ENCODE results near the gene TMSB15C. TPM values are rescaled to one million over a fixed set of nuclear protein-coding genes. Genes with fewer than 3 reads are reported as not detected.
"Not testable (repeated sequence)": the region's sequence is repeated elsewhere in the genome, so short reads cannot be mapped to it uniquely, and the experiment has no call there.

The TMSB15C gene
- total RNA-seq, 2 donors from 2014 or later: 2.8 to 4.5 TPM

DNA sequence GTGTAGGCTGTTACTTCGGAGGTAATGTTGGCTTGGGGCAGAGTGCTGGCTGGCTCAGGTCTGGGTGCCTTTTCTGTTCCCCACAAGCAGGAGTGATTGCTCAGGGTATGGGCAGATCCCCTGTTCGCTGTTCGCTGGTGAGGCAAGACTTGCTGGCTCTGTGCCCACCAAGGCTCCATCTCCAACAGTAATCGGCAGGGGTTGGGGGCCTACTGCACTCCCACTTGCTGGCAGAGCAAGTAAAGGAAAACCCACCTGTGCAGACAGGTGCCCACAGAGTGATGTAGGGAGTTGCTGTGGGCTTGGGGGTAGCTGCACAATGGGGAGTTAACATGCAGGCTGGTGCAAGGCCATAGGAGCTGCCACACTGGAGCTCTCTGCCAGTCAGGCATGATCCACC, 8.0 kb upstream of the TMSB15C start:
- Mint-ChIP-seq H3K27ac (no peak overlapping the region), H3K36me3 (no peaks in the 10 kb centered on the region), H3K9me3 (no peaks in the 10 kb centered on the region)
- DNase-seq (ENCODE audit: low spot score in 2 of 2): no peak
- ATAC-seq: no peak

DNA sequence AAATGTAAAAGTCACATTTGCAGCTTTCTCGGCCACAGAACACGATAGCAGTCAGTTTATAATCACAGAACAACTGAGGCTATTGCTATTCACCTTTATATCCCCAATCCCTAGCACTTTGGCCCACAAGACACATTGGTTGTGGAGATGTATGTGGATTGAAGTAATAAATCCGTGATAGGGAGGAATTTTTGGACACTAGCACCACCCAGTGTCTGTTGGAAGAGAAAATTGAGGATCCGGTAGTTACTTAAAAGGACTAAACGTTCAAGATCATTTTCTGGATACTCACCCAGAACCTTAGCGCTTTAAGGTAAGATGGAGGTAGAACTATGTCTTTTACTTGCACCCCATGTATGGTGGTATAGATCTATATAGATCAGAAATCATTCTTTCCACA, 1.8 kb upstream of the TMSB15C start:
- DNase-seq (ENCODE audit: low spot score in 2 of 2); H3K27ac Mint-ChIP-seq; H3K9me3 Mint-ChIP-seq; H3K36me3 Mint-ChIP-seq; ATAC-seq: not testable (repeated sequence)

DNA sequence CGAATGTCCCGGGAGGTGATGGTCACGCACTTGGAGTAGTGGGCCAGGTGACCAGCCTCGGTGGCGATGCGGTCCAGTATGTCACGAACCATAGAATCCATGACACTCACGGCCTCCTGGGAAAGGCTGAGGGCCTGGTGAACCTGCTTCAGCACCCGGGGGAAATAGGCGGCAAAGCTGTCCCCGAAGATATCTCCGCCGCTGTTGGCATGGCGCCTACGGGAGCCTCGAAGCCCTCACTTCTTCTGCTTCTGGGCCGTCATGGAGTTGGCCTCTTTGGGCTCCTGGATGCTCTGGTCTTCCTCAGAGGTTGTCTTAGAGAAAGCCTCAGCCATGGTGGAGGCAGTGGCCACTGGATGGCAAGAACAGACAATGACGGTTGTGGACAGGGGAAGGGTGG, 13.4 kb downstream of the TMSB15C start:
- DNase-seq (ENCODE audit: low spot score in 2 of 2); ATAC-seq; H3K36me3 Mint-ChIP-seq; H3K9me3 Mint-ChIP-seq; H3K27ac Mint-ChIP-seq: not testable (repeated sequence)

DNA sequence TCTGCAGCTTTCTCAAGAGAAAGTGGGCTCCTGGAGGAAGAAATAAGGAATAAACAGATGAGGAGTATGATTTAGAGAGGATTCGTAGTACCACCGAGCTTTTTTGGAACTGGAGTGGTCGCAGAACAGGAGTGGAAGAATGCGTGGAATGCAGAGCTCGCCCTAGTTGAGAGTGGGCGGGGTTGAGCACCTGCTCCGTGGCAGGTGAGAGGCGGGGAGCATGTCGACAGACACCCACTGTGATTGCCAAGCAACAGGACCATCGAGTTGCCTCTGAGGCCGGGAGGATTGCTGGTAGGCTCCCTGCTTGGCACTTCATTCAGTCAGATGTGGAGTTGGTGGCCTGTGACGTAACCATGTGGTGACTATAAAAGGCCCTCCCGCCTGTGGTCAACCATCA, 21.1 kb downstream of the TMSB15C start:
- ATAC-seq; H3K9me3 Mint-ChIP-seq; DNase-seq (ENCODE audit: low spot score in 2 of 2); H3K27ac Mint-ChIP-seq; H3K36me3 Mint-ChIP-seq: not testable (repeated sequence)

DNA sequence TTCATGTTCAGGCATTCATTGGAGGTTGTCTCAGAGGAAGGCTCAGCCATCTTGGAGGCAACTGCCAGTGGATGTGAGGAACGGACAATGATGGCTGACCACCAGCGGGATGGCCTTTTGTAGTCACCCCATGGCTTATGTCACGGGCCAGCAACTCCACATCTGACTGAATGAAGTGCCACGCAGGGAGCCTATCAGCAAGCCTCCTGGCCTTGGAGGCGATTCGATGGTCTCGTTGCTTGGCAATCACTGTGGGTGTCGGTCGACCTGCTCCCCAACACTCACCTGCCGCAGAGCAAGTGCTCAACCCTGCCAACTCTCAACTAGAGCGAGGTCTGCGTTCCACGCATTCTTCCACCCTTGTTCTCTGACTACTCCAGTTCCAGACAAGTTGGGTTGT, 28.9 kb downstream of the TMSB15C start:
- Mint-ChIP-seq H3K27ac (no peak overlapping the region), H3K9me3 (no peaks in the 10 kb centered on the region), H3K36me3 (no peaks in the 10 kb centered on the region)
- no peak for DNase-seq (ENCODE audit: low spot score in 2 of 2)
- ATAC-seq: no peak

DNA sequence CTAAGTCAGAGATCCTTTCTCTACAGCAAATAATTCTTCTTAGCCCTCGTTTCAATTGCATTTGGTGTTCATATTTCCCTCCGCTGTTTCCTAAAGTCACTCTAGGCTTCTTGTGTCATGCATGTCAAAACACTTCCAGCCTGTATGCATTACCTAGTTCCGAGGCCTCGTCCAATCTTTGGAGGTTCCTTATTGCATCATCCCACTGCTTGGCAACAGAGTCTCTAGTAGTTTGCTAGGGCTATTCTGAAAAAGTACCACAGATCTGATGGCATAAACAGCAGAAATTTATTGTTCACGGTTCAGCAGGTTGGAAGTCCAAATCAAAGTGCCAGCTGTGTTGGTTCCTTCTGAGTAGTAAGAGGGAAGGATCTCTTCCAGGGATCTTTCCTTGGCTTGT, 30.4 kb downstream of the TMSB15C start:
- DNase-seq (ENCODE audit: low spot score in 2 of 2) (no peak), ATAC-seq (no peak)
- H3K27ac Mint-ChIP-seq: no peak overlapping the region
- H3K9me3 Mint-ChIP-seq: no peaks in the 10 kb centered on the region
- H3K36me3 Mint-ChIP-seq: no peaks in the 10 kb centered on the region

GRCh38 chrX:104041003-104041402, 35.0 kb downstream of the TMSB15C start:
- Mint-ChIP-seq H3K9me3 (no peaks in the 10 kb centered on the region), H3K27ac (no peak overlapping the region), H3K36me3 (no peaks in the 10 kb centered on the region)
- no peak for DNase-seq (ENCODE audit: low spot score in 2 of 2)
- ATAC-seq: no peak

DNA sequence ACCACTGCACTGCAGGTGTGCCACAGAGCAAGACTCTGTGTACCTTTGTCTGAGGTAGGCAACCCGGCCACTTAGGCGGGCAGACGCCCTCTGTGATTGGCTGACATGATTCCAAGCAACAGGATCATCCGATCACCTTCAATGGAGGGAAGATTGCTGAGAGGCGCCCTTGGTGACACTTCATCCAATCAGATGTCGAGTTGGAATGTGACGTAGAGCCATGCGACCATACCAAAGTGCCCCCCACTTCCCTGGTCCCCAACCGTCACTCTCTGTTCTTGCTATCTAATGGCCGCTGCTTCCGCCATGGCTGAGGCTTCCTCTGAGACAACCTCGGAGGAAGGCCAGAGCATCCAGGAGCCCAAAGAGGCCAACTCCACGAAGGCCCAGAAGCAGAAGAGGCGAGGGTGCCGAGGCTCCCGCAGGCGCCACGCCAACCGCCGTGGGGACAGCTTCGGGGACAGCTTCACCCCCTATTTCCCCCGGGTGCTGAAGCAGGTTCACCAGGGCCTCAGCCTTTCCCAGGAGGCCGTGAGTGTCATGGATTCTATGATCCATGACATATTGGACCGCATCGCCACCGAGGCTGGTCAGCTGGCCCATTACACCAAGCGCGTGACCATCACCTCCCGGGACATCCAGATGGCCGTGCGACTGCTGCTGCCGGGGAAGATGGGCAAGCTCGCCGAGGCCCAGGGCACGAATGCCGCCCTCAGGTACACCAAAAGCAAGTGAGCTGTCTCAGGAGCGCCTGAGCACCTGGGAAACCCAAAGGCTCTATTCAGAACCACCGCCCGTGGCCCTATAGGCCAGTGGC, 36.1 kb downstream of the TMSB15C start, which contains the start of gene H2BW2:
Gene H2BW2, plus strand, starts transcription at position 268 of the 817 bp plus-strand sequence. Its CDS starts 39 bp downstream, at position 307.
- Mint-ChIP-seq H3K9me3 (no peaks in the 10 kb centered on the region), H3K36me3 (no peaks in the 10 kb centered on the region), H3K27ac (no peak within 1 kb of the TSS)
- DNase-seq (ENCODE audit: low spot score in 2 of 2) (no peak), ATAC-seq (no peak)

Other genes starting within 250 kb of the TMSB15C start
- gene RAB9B, start 244.0 kb downstream of the TMSB15C start, total RNA-seq: under 1 TPM; 0.41 to 0.95 TPM
- gene TMSB15B, start 113.6 kb downstream of the TMSB15C start, total RNA-seq: 10 to 100 TPM in 1 of 2 donors, 1 to 10 TPM in 1; 6.4 to 12.9 TPM
- not detected for gene H2BW1, start 62.5 kb downstream of the TMSB15C start, total RNA-seq
- gene H2BW2, start 36.3 kb downstream of the TMSB15C start, total RNA-seq: not detected
- 1 to 10 TPM in 1 of 2 donors, under 1 TPM in 1; 0.18 to 1.9 TPM for gene ZCCHC18, start 36.3 kb upstream of the TMSB15C start, total RNA-seq
- gene SLC25A53, start 80.8 kb upstream of the TMSB15C start, total RNA-seq: 1 to 10 TPM; 4.2 to 8.1 TPM
- gene FAM199X, start 90.2 kb upstream of the TMSB15C start, total RNA-seq: 10 to 100 TPM in 1 of 2 donors, 1 to 10 TPM in 1; 7.3 to 10.6 TPM
- gene ESX1, start 178.7 kb upstream of the TMSB15C start, total RNA-seq: not detected

Measured in activated naive CD4-positive, alpha-beta T cell treated with anti-CD3 and anti-CD28 coated beads, Interleukin-2, amount 50 U/mL, for 72 hours (primary cell).